Dedifferentiated amniotic fluid mesenchymal stem cell (primary cell): ENCODE results near the gene KRTAP9-9.
"Not testable (repeated sequence)": the region's sequence is repeated elsewhere in the genome, so short reads cannot be mapped to it uniquely, and the experiment has no call there.

Experiments
- DNase-seq: peaks from one replicate; pipeline ENCODE4 v3.0.0-alpha.2; 2016; ENCODE audit errors: extremely low spot score

The KRTAP9-9 gene

GRCh38 chr17:41265078-41265477, 9.9 kb downstream of the KRTAP9-9 start, which contains the start of gene KRTAP9-6:
Gene KRTAP9-6 (plus strand): TSS chr17:41265378. CDS start chr17:41265378, 0 bp downstream.
- no peak for DNase-seq

- DNase-seq = no peak
Measured at GRCh38 chr17:41267711-41268110, 12.5 kb downstream of the KRTAP9-9 start.

DNA sequence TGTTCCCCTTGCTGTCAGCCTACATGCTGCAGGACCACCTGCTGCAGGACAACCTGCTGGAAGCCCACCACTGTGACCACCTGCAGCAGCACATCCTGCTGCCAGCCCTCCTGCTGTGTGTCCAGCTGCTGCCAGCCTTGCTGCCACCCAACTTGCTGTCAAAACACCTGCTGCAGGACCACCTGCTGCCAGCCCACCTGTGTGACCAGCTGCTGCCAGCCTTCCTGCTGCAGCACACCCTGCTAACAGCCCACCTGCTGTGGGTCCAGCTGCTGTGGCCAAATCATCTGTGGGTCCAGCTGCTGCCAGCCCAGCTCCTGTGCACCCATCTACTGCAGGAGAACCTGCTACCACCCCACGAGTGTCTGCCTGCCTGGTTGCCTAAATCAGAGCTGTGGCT, 16.1 kb downstream of the KRTAP9-9 start:
- not testable (repeated sequence) for DNase-seq

- DNase-seq = no peak
Measured at GRCh38 chr17:41271858-41272257, 16.7 kb downstream of the KRTAP9-9 start.

- not testable (repeated sequence) for DNase-seq
Measured at GRCh38 chr17:41275648-41276190, 20.5 kb downstream of the KRTAP9-9 start, which contains the start of gene KRTAP9-7. Gene KRTAP9-7 (plus strand): TSS chr17:41275698. CDS start chr17:41275698, 0 bp downstream.

GRCh38 chr17:41278176-41278955, 23.2 kb downstream of the KRTAP9-9 start:
- DNase-seq = no peak

DNA sequence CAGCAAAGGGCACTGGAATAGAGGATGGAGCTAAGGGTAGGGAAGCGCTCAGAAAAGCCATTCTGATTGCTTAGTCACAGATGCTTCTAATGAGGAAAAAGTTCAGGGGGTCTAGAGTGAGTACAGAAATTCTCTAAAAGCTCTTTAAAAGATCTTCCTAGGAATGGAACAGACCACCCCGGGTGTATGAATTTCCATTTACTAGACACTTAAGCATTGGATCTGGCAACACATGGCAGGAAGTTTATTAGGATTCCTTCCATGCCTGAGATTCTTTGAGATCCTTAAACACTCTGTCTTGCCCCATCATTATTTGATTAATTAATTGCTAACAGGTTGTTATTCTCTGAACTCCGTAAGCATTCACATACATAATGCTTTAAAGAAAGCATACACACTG, 28.9 kb downstream of the KRTAP9-9 start:
- DNase-seq = no peak

GRCh38 chr17:41284546-41284945, 29.4 kb downstream of the KRTAP9-9 start:
- DNase-seq = no peak

DNA sequence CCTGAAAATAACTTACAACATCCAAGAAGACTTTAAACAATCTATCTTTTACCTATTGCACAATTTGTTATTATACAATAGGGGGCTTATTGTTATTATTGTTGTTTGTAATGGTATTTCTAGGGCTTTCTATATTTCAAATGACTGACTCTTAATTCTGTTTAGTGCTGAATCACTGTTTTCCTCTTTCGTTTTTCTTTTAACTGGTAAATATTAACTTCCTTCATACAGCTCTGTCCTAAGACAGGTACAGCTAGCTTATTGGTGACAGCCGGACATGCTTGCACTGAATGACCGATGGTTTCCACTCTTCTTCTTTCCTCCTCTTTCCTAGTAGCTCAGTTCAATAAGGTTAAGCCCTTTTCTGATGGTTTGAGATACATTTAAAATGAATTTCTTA, 31.9 kb downstream of the KRTAP9-9 start:
- DNase-seq = no peak

DNA sequence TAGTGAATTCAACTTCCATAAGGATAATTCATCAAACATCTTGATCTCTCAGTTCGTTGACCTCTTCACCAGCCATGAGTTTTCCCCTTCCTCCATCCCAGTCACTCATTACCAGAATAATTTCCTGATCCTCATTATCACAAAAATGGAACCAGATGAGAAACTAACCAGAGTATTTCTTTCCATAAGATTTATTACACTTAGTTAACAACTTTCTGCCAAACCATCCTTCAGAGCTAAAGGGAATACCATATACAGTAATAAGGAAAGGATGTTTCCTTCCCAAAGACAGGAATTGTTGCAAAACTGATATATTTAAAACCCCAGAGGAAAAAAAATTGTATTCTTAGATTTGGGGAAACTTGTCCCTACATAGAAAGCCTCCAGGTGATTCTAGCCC, 38.8 kb downstream of the KRTAP9-9 start:
- no peak for DNase-seq

DNA sequence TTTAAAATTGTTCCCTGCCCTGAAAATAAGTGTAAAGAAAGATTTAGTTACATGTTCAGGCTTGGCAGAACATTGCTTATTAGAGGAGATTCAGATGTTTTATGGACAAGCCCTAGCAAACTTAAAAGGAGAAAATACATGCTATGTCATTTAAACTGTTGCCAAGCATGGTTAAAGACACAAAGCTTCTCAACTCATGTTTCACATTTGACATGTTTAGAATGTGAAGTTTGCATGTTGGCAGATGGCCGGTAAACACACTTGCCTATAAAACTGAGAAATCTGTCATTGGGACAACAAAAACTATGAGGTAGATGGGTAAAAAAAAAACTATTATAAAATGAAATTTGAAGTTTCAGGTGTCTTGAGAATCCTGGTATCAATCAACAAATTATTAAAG, 41.7 kb downstream of the KRTAP9-9 start:
- DNase-seq = no peak

- no peak for DNase-seq
Measured at GRCh38 chr17:41298458-41299135, 43.4 kb downstream of the KRTAP9-9 start.

DNA sequence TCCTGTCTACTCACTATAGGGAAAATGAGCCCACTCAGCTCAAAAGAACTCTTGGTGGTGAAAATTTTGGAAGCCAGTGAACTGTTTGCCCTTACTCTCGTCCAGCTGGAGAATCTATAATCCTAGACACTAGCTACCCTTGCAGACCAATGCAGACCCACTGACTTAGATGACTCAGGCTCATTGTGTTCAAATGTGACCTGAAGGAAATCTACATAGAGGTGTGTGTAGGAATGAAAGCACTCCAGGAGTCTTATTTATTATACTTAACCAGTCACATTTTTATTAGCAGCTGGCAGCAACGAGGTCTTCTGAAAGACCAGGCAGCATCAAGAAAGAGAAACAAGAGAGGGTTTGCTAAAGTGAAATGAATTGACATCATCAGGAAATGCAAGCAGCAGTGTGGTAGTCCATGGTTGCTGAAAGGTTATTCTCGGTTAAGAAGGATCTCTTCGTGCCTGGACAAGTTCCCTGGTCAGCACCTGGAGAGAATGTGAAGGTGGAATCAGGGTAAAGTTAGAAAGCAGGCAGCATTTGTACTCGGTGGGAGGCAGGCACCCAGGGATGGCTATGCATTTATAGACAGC, 46.1 kb downstream of the KRTAP9-9 start:
- DNase-seq = no peak

- no peak for DNase-seq
Measured at GRCh38 chr17:41301916-41302901, 47.0 kb downstream of the KRTAP9-9 start, which contains the start of gene KRTAP29-1. Gene KRTAP29-1 (minus strand): TSS chr17:41302851. CDS start chr17:41302851, 0 bp downstream.

- no peak for DNase-seq
Measured at GRCh38 chr17:41302981-41303380, 47.8 kb downstream of the KRTAP9-9 start.

- DNase-seq = no peak
Measured at GRCh38 chr17:41304091-41304490, 48.9 kb downstream of the KRTAP9-9 start.
